ENCODE results near the gene LONP2.

- no peak for TF ChIP-seq SKIL (IDR thresholded peaks at IDR 0.05; ENCODE audit: low read depth, poor library complexity, severe bottlenecking)
- no peak for TF ChIP-seq TARDBP (IDR thresholded peaks at IDR 0.05; ENCODE audit: borderline replicate concordance)
- TF ChIP-seq CHD2 (IDR thresholded peaks at IDR 0.05; ENCODE audit: borderline replicate concordance, low read depth, low read length), result no peak
- TF ChIP-seq, protein P1, sequence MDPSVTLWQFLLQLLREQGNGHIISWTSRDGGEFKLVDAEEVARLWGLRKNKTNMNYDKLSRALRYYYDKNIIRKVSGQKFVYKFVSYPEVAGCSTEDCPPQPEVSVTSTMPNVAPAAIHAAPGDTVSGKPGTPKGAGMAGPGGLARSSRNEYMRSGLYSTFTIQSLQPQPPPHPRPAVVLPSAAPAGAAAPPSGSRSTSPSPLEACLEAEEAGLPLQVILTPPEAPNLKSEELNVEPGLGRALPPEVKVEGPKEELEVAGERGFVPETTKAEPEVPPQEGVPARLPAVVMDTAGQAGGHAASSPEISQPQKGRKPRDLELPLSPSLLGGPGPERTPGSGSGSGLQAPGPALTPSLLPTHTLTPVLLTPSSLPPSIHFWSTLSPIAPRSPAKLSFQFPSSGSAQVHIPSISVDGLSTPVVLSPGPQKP (IDR thresholded peaks at IDR 0.05; ENCODE audit: low read depth, low read length), result no peak
- TF ChIP-seq NFIC (IDR thresholded peaks at IDR 0.05; ENCODE audit: low read depth, low read length), result no peak
- no peak for TF ChIP-seq FOXM1 (IDR thresholded peaks at IDR 0.05; ENCODE audit: low read depth, low read length)
- TF ChIP-seq POLR2A (IDR thresholded peaks at IDR 0.05; ENCODE audit: low read depth, low read length), result no peak
- no peak for TF ChIP-seq POLR2AphosphoS5 (IDR thresholded peaks at IDR 0.05; ENCODE audit: low read length)
- TF ChIP-seq JUND (IDR thresholded peaks at IDR 0.05; ENCODE audit: low read depth, low read length), result no peak
- no peak for TF ChIP-seq EZH2 (IDR thresholded peaks at IDR 0.05; ENCODE audit: borderline replicate concordance, control insufficient read depth, low read depth, low read length)
- no peak for TF ChIP-seq NFYB (IDR thresholded peaks at IDR 0.05; ENCODE audit: insufficient read depth, low read depth, low read length)
- TF ChIP-seq, protein P2, sequence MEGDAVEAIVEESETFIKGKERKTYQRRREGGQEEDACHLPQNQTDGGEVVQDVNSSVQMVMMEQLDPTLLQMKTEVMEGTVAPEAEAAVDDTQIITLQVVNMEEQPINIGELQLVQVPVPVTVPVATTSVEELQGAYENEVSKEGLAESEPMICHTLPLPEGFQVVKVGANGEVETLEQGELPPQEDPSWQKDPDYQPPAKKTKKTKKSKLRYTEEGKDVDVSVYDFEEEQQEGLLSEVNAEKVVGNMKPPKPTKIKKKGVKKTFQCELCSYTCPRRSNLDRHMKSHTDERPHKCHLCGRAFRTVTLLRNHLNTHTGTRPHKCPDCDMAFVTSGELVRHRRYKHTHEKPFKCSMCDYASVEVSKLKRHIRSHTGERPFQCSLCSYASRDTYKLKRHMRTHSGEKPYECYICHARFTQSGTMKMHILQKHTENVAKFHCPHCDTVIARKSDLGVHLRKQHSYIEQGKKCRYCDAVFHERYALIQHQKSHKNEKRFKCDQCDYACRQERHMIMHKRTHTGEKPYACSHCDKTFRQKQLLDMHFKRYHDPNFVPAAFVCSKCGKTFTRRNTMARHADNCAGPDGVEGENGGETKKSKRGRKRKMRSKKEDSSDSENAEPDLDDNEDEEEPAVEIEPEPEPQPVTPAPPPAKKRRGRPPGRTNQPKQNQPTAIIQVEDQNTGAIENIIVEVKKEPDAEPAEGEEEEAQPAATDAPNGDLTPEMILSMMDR (IDR thresholded peaks at IDR 0.05 in 2 of 3, conservative IDR thresholded peaks at IDR 0.05 in 1 of 3; ENCODE audit: control insufficient read depth in 2 of 3, extremely low read depth in 1 of 3, insufficient read depth in 1 of 3, low read depth in 3 of 3, low read length in 3 of 3), result no peak
Observed at GRCh38 chr16:48383009-48383876, 139.1 kb downstream of the LONP2 start.
